Stomach (tissue), 4 donors: ENCODE data around the gene ASXL2.

Experiments
- CTCF ChIP-seq, 7 experiments: fragments of 450-650 bp in 4 of 7; fragments of 200-600 bp in 3 of 7; sonication (generic) in 3 of 7; IDR thresholded peaks; one replicate each; pipeline ENCODE4 v1.5.1; 2016 to 2019; ENCODE audit warnings: antibody characterized with exemption in 7 of 7, control low read depth in 2 of 7, mild to moderate bottlenecking in 1 of 7
- POLR2AphosphoS5 ChIP-seq, 3 donors: sonication (generic); formaldehyde crosslinking; IDR thresholded peaks; one replicate each; pipeline ENCODE4 v1.6.1; 2016; ENCODE audit warnings: antibody characterized with exemption in 3 of 3

- no peak for TF ChIP-seq CTCF (IDR thresholded peaks at IDR 0.05)
- no peak for TF ChIP-seq POLR2AphosphoS5 (IDR thresholded peaks at IDR 0.05)
These were observed 193.5 kb downstream of the ASXL2 start for GRCh38 chr2:25684577-25685473.
